HUDEP-2 (cell line): ENCODE results near the gene TACC2.
"Not testable (repeated sequence)": the region's sequence is repeated elsewhere in the genome, so short reads cannot be mapped to it uniquely, and the experiment has no call there.

Source experiments
- DNase-seq, 76 experiments: peaks; one replicate each; lab custom pipeline; 2025; ENCODE audit not compliant: unreplicated experiment in 76 of 76; lab: John Stamatoyannopoulos, UW

Gene TACC2

DNA sequence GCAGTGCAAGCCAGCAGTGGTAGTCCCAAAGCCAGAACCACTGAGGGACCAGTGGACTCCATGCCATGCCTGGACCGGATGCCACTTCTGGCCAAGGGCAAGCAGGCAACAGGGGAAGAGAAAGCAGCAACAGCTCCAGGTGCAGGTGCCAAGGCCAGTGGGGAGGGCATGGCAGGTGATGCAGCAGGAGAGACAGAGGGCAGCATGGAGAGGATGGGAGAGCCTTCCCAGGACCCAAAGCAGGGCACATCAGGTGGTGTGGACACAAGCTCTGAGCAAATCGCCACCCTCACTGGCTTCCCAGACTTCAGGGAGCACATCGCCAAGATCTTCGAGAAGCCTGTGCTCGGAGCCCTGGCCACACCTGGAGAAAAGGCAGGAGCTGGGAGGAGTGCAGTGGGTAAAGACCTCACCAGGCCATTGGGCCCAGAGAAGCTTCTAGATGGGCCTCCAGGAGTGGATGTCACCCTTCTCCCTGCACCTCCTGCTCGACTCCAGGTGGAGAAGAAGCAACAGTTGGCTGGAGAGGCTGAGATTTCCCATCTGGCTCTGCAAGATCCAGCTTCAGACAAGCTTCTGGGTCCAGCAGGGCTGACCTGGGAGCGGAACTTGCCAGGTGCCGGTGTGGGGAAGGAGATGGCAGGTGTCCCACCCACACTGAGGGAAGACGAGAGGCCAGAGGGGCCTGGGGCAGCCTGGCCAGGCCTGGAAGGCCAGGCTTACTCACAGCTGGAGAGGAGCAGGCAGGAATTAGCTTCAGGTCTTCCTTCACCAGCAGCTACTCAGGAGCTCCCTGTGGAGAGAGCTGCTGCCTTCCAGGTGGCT, 97.7 kb downstream of the TACC2 start:
- DNase-seq: no peak

DNA sequence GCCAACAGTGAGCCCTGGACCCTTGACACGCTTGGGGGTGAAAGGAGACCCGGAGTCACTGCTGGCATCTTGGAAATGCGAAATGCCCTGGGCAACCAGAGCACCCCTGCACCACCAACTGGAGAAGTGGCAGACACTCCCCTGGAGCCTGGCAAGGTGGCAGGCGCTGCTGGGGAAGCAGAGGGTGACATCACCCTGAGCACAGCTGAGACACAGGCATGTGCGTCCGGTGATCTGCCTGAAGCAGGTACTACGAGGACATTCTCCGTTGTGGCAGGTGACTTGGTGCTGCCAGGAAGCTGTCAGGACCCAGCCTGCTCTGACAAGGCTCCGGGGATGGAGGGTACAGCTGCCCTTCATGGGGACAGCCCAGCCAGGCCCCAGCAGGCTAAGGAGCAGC, 98.5 kb downstream of the TACC2 start:
- no peak for DNase-seq

DNA sequence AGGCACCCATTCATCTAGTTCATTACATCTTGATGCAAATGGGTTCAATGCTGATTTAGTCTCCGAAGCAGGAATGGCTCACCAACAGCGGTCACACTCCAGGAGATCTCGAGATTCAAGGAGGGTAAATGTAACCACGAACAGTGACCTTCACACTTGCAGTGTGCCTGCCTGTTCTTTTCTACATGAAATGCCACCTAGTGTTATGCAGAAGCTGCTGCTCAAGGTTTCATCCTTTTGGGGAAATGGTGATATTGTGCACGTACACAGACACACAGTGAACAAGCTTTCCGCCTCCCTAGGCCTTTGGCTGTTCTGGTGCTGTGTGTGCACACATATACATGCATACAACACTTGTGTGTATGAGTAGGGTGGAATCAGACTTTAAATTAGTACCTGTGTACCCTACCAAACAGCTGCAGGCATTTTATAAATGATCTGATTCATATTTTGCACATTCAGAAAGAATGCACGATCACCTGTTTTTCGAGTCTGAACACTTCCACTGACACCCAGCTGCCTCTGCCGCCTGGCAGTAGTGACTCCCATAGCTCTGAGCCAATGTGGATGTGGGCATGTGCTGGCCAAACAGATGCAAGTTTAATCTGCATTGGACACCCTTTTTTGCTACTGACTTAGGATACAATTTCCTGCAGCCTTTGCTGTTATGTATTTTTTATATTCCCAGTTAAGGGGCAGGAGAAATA, 100.5 kb downstream of the TACC2 start:
- DNase-seq: peak in 7 of 76 experiments; percentile 7 to 37 (median 14)

DNA sequence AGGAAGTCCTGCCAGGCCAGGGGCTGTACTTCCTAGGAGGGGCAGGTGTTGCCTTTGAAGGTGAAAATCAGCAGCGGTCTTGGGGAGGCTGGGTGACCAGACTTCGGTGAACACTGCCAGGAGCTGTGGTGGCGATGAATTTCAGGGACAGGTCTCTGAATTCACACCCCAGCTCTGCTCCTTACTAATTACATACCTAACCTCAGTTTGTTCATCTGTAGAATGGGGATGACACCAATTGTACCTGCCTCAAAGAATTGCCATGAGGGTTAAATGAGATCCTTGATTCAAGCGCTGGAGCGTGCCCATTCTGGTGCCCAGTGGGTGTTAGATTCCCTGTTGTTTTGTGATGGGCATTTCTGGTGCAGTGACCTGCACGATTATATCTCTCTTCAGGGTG, 102.8 kb downstream of the TACC2 start:
- DNase-seq: no peak

DNA sequence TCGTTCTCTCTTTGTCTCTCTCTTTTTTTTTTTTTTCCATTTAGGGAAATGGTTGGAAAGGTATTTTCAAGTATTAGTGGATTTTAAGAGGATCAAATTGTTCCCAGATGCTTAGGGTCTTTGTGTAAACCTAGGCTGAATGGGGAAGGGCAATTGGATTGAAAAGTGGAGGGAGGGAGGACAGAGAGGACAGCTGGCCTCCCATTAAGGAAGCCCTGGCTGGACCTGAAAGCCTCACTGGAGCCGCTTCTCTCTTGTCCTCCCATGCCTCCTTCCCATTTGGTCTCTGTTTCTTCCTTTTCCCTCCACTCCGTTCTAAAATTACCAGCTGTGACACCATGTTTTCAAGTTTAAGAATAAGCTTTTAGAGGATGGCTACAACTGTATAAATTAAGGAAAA, 104.1 kb downstream of the TACC2 start:
- no peak for DNase-seq

DNA sequence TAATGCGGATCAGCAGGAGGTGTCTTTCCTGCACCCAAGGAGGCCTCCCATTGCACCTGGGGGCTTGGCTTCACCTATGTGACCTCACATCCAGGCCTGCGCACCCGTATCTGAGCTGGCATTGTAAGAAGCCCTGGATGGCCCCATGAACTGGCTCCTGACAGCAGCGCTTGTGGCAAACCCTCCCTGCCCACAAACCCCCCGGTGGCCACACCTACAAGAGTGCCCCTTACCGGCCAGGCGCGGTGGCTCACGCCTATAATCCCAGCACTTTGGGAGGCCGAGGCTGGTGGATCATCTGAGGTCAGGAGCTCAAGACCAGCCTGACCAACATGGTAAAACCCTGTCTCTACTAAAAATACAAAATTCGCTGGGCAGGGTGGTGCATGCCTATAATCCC, 107.2 kb downstream of the TACC2 start:
- not testable (repeated sequence) for DNase-seq

DNA sequence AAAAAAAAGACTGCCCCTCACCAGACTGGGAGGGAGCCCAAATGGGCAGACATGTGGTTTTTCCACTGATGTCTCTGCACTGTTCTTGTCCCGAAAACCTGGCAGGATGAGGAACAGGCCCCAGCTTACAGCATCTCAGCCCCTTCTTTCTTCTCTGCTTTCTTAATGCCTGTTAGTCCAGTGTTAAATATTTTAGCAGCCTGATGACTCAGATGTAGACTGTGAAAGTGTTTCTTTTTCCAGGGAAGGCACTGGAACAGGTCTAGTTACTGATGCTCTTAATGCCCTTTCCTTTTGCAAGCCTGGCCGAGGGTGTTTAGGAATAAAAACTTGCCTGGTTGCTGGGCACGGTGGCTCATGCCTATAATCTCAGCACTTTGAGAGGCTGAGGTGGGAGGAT, 107.7 kb downstream of the TACC2 start:
- no peak for DNase-seq

DNA sequence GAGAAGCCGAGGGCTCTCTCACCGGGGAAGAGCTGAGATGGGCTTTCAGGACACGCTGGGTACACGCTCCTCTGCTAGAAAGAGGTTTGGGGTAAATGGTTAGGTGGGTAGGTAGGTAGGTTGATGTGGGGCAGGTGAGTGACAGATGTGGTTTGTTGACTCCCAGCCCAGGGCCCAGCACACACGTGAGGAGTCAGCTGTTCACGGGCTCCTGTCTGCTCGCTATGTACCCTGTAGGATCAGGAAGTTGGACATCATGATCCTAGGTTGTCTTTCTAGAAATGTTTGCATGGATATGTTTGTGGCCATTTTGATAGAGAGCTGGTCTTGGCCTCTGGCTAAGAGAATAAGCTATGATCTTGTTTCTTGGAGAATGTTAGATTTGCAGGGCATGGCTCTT, 109.0 kb downstream of the TACC2 start:
- DNase-seq: no peak

DNA sequence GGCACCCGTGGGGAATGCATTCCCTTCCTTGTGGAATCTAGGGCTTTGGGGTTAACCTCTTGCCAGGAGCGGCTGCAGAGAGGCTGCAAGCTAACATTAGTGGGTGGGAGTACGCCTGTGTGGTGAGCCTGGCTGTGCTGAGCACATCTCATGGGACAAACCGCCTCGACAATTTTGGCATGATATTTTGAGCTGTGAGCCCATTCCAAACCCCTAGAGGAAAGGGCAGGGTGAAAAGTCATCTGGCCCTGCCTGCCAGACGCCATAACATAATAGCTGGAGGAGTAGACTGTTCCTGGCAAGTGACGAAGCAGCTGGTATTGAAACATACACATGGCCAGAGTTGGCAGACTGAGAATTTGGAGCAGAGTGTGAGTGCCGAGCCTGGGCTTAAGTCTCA, 110.0 kb downstream of the TACC2 start:
- no peak for DNase-seq

DNA sequence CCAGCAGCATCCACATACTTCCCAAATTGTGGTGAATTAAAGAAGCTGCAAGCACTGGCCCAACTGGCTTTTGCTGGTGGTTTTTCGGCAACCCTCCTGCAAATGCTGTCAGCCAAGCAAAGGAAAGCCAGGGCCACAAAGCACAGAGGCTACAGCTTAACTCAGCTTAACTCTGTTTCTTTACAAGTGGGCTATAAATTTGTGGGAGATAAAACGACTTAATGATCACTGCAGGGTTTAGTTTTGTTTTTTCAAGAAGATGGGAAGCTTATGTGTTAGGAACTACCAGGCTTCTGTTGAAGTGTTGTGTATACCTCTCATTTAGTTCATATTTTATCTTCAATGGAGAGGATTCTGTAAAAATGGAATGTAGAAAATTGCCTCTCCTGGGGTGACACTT, 110.6 kb downstream of the TACC2 start:
- DNase-seq: no peak

DNA sequence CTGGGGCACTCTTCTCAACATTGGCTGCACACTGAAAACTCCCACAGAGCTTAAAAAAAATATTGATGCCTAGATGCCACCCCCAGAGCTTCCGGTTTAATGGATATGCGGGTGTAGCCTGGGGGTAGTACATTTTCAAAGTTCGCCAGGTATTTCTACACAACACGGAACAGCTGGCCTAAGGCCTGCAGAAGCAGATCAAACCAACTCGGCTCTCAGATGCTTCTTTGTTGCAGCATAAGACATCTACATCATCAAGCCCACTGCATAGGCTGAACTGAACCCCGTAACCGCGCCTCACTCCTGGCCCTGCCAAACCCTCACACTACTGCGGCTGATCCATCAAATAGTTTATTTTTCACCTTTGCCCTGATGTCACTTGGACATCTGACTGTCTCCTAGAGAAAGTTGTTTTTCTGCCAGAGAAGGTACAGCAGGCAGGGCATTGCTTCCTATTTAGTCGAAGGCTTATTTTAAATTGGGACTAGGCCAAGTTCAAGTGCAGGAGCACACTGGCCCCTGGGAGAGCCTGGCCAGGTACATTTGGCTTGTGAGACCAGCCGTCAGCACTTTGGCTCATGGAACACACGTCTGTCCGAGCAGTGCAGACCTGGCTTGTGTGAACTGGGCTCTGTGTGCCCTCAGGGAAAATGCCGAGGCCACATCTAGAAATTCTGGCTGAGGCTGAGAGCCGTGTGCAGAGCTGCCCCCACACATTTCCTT, 113.3 kb downstream of the TACC2 start:
- no peak for DNase-seq

DNA sequence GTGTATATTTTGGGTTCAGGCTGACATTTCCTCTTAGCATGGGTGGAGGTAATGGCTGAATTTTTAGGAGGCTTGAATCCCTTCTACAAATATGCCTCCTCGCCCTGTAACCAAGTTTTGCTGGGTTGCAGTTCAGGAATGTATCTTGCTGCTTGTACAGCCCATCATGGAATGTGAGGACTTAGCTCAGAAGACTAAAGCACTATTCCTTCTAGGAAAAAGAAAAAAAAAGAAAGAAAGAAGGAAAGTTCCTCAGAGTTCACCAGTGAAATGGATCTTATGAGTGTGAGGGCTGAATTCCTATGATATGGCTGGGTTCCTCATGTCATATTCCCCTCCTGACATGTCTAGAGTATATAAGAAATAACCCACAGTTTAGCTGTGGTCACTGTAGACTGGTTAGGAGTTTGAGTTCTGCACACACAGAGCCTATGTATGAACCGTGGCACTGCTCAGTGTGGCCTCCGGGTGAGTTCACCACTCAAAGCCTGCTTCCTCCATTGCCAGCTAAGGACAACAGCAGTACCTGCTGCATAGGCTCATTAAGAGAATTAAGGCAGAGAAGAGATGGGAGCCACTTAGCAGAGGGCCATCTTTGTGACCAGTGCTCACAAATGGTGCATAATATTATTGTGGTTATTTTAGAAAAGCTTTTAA, 114.0 kb downstream of the TACC2 start:
- peak in 1 of 76 experiments; percentile 7 for DNase-seq

DNA sequence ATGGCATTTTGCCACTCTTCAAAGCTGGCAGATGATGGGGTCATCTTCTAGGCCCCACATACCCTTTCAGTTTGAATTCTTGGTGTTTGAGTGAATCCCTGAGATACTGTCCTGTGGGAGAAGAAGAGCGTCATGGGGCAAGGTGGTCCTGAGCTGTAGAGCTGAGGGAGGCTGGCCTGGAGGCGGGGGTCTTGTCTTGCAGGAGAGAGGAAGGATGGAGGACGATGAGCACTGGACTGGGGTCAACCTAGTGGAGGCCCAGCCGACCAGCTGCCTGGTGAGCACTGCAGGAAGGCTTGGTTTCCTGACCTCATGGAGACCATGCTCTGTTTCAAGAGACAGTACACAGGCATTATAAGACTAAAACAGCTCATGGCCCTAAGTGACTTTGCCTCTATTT, 114.6 kb downstream of the TACC2 start:
- DNase-seq: no peak

DNA sequence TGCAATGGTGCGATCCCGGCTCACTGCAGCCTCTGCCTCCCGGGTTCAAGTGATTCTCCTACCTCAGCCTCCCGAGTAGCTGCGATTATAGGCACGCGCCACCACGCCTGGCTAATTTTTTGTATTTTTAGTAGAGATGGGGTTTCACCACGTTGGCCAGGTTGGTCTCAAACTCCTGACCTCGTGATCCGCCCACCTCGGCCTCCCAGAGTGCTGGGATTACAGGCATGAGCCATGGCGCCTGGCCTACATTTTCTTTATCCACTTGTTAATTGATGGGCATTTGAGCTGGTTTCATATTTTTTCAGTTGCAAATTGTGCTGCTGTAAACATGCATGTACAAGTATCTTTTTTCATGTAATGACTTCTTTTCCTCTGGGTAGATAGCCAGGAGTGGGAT, 119.8 kb downstream of the TACC2 start:
- DNase-seq: not testable (repeated sequence)

DNA sequence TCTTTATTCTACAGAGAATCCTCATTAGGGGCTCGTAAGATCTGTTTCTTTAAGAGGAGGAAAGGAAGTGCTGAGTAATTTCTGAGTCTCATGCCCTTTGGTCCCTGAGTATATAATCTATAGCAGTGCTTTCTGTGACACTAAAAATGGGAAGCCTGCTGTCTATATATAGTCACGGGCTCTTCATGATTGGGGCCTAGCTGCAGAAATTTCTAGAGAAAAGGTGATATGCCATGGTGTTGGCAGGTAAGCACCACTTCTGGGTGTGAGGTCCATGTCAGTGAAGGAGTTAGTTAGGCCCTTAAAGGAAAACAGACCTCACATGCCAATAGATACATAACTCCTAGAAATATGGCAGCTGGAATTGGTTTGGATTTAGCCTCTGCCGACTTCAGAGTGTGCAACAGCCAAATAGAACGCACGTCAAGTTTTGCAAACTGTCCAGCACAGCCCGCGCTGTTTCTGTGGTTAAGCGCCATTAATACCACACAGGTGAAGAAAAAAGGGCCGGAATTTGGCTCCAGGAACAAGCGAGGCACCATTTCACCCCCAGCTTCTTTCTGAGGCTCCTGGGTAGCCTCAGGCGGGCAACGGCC, 123.2 kb downstream of the TACC2 start:
- no peak for DNase-seq

DNA sequence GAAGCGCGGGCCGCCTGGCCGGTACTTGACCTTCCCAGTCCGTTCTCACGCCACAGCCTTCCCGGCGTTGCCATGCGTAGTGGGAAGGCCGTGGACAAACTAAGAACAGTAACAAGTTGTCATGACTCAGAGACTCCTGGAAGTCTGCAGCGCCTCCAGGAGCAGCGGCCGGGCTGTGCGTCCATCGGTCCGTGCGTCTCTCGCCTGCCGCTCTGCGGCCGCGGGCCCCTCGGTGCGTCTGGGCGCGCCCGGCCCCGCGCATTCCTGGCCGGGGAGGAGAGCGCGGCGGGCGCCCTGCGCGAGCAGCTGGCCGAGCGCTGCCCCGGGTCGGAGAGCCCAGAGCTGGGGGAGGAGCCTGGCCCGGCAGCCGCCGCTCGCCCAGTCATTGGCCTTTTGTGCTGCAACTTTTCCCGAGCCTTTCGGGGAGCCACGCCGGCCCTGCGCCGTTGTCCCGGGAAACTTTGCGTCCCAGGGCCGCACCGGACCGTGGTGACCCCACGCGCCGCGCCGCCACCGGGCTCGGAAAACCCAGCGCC, 123.7 kb downstream of the TACC2 start:
- peak in 71 of 76 experiments; percentile 16 to 80 (median 57) for DNase-seq

DNA sequence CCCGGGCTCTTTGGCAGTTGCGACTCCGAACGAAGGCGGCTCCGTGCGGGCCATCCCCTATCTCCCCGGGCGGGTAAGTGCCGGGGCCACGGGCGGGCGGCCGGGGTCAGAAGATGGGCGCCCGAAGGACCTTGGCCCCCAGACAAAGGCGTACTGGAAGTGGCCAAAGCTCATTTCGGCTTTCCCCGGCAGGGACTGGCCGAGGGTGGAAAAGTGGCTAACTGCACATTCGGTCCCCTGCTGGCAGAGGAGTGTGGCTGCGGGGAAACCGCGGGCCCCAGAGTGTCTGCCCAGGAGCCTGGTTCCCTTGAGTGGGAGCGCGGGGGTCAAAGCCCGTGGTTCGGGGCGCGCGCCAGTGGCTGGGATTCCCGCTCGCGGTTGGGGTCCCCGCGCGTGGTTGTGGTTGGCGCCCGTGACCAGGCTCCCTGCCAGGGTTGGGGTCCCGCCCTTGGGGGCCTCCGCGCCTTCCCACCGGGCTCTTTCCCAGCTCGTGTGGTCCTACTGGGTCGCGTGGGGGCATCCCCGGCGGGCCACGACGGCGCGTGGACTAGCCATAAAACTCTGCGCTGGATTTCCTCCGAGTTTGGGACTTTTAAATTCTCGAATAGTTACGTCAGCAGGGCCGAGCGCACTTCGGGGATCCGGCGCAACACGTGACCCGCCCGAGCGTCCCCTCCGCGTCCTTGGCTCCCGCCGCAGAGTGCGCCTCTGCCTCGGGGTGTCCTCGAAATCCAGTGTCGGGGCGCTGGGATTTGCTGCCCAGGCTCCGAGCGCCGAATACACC, 124.4 kb downstream of the TACC2 start:
- DNase-seq: peak in 70 of 76 experiments; percentile 10 to 82 (median 51)

DNA sequence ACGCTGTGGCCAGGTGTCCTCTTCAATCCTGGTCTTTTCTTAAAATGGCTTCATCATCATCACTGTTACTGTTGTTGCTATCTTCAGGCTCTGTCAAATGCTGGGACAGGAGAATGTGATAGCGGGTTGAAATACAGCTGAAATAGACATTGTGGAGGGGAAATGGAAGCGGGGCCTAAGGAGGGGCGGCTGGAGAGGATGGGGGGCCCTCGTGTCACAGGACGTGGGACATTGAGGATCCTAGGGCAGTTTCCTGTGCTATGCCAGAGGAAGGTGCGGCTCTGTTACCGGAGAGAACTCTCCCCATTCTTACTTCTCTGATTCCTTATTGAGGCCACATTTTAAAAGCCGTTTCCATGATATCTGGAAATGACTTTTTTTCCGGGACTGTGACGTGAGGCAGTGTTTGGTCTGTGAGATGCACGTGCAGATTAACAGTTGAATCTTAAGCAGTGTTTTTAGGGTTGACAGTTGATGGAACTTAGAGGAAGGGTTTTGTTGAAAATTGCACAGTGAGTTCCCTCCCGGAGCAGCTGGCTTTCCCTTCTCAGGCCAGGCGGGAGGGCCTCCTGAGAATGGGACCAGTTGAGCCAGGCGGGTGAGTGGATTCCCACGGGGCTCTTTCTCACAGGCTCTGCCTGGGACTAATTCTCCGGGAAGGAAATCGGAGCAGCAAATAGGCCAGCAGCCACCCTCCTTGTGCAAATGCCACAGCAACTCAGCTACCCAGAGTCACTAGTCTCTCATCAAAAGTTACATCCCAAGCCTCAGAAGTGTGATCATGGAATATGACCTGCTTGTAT, 125.2 kb downstream of the TACC2 start:
- DNase-seq: peak in 1 of 76 experiments; percentile 7

DNA sequence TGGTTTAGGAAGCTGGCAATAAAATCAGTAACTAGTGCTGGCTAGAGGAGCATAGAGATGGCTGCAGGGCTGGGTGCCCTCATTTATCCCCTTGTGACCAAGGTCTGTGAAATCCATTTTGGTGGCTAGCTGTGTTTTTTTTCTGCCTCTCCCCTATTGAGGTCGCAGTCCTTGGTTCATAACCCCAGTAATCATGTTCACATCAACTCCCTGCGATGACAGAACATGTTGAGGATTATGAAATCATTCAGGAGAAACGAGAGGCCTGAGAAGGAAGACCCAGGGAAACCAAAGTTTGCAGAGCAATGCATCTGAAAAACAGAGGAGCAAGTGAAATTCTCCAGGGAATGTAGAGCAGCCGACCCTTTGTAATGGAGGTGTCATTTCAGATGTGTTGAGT, 126.9 kb downstream of the TACC2 start:
- peak in 1 of 76 experiments; percentile 48 for DNase-seq
